GM23338 (cell line): ENCODE measurements around the gene CEP131. TPM values are rescaled to one million over a fixed set of nuclear protein-coding genes. Genes with fewer than 3 reads are reported as not detected.

Experiments
- ATAC-seq: fragments of 200-7000 bp; cut with Tn5 transposase; 3 replicates; pipeline ENCODE4 v1.9.1; 2020
- DNase-seq: peaks from one replicate; pipeline ENCODE4 v3.0.0-alpha.2; 2015; ENCODE audit warnings: low spot score
- H2AFZ ChIP-seq: fragments of 200-600 bp; sonication (generic); 2 replicates; pipeline ENCODE4 v1.8.0; 2016; ENCODE audit warnings: antibody characterized with exemption, mild to moderate bottlenecking, moderate library complexity
- H3F3A ChIP-seq: fragments of 200-600 bp; sonication (generic); replicated peaks from 2 replicates; pipeline ENCODE4 v1.8.0; 2017; ENCODE audit warnings: antibody characterized with exemption, mixed run types, low read depth
- H3K27ac ChIP-seq: fragments of 200-600 bp; sonication (generic); 2 replicates; pipeline ENCODE4 v1.6.1; 2016; ENCODE audit warnings: low read depth
- H3K27me3 ChIP-seq: fragments of 200-600 bp; sonication (generic); 2 replicates; pipeline ENCODE4 v1.8.0; 2016; ENCODE audit warnings: mild to moderate bottlenecking, mixed run types, moderate library complexity; ENCODE audit not compliant: insufficient read depth
- H3K36me3 ChIP-seq: fragments of 200-600 bp; sonication (generic); 2 replicates; pipeline ENCODE4 v1.8.0; 2016; ENCODE audit warnings: mild to moderate bottlenecking; ENCODE audit not compliant: insufficient read depth
- H3K4me1 ChIP-seq: fragments of 200-600 bp; sonication (generic); 2 replicates; pipeline ENCODE4 v1.8.0; 2016; ENCODE audit warnings: mild to moderate bottlenecking, moderate library complexity; ENCODE audit not compliant: insufficient read depth
- H3K4me2 ChIP-seq: fragments of 200-600 bp; sonication (generic); 2 replicates; pipeline ENCODE4 v1.7.1; 2017; ENCODE audit warnings: mixed run types
- H3K4me3 ChIP-seq: fragments of 200-600 bp; sonication (generic); 2 replicates; pipeline ENCODE4 v1.6.1; 2016; ENCODE audit warnings: mixed run types
- H3K79me2 ChIP-seq: fragments of 200-600 bp; sonication (generic); replicated peaks from 2 replicates; pipeline ENCODE4 v1.8.0; 2017; ENCODE audit warnings: mild to moderate bottlenecking; ENCODE audit not compliant: insufficient read depth
- H3K9me2 ChIP-seq: fragments of 200-600 bp; sonication (generic); 2 replicates; pipeline ENCODE4 v1.8.0; 2017; ENCODE audit not compliant: insufficient read depth
- H4K20me1 ChIP-seq: fragments of 200-600 bp; sonication (generic); replicated peaks from 2 replicates; pipeline ENCODE4 v1.8.0; 2017; ENCODE audit warnings: mild to moderate bottlenecking; ENCODE audit not compliant: insufficient read depth
- H3K27ac Mint-ChIP-seq: 2 replicates; pipeline ENCODE4 v1.8.0; 2020; ENCODE audit warnings: inconsistent platforms, mild to moderate bottlenecking, moderate library complexity, mixed read lengths
- H3K27me3 Mint-ChIP-seq: 3 replicates; pipeline ENCODE4 v1.8.0; 2022; ENCODE audit warnings: low read depth, mild to moderate bottlenecking, moderate library complexity, mixed read lengths, inconsistent platforms; ENCODE audit not compliant: insufficient read depth, poor library complexity
- H3K36me3 Mint-ChIP-seq: 3 replicates; pipeline ENCODE4 v1.8.0; 2021; ENCODE audit warnings: low read depth, mild to moderate bottlenecking, inconsistent platforms, moderate library complexity, mixed read lengths
- H3K4me1 Mint-ChIP-seq: 3 replicates; pipeline ENCODE4 v1.8.0; 2020; ENCODE audit warnings: mild to moderate bottlenecking, inconsistent platforms, mixed read lengths
- H3K4me3 Mint-ChIP-seq: 3 replicates; pipeline ENCODE4 v1.8.0; 2021; ENCODE audit warnings: moderate library complexity, mild to moderate bottlenecking, inconsistent platforms, mixed read lengths
- H3K9me3 Mint-ChIP-seq: 3 replicates; pipeline ENCODE4 v1.8.0; 2020; ENCODE audit warnings: moderate library complexity, mild to moderate bottlenecking, inconsistent platforms, mixed read lengths
- CREB1 ChIP-seq: fragments of 250-450 bp; sonication (Bioruptor Pico); IDR thresholded peaks from 2 replicates; pipeline ENCODE4 v1.5.0; 2020; ENCODE audit warnings: low read depth, mild to moderate bottlenecking, moderate library complexity
- EZH2 ChIP-seq: fragments of 200-600 bp; sonication (generic); IDR thresholded peaks from one replicate; pipeline ENCODE4 v1.8.0; 2017; ENCODE audit warnings: antibody characterized with exemption, mild to moderate bottlenecking, low read depth; ENCODE audit not compliant: unreplicated experiment
- EZH2phosphoT487 ChIP-seq: fragments of 200-600 bp; sonication (generic); IDR thresholded peaks from one replicate; pipeline ENCODE4 v1.8.1; 2018; ENCODE audit warnings: antibody characterized with exemption; ENCODE audit not compliant: unreplicated experiment
- JUNB ChIP-seq: IDR thresholded peaks from one replicate; pipeline ENCODE4 v1.6.1; 2016; ENCODE audit warnings: antibody characterized with exemption; ENCODE audit not compliant: unreplicated experiment
- NANOG ChIP-seq: IDR thresholded peaks from 2 replicates; pipeline ENCODE4 v1.6.1; 2016; ENCODE audit warnings: antibody characterized with exemption, borderline replicate concordance
- POLR2AphosphoS5 ChIP-seq: IDR thresholded peaks from 2 replicates; pipeline ENCODE4 v1.6.1; 2016; ENCODE audit warnings: antibody characterized with exemption, low read depth
- STAT1 ChIP-seq: IDR thresholded peaks from one replicate; pipeline ENCODE4 v1.6.1; 2016; ENCODE audit warnings: antibody characterized with exemption; ENCODE audit not compliant: unreplicated experiment
- ZNF114 ChIP-seq: fragments of 250-450 bp; sonication (Bioruptor Pico); IDR thresholded peaks from 2 replicates; pipeline ENCODE4 v1.5.0; 2020; ENCODE audit warnings: mild to moderate bottlenecking, moderate library complexity
- ZNF331 ChIP-seq: fragments of 250-450 bp; sonication (Bioruptor Pico); IDR thresholded peaks from 2 replicates; pipeline ENCODE4 v1.5.0; 2020; ENCODE audit warnings: low read depth, mild to moderate bottlenecking, moderate library complexity
- polyA plus RNA-seq: library from polyadenylated mRNA; unstranded; fragments of >200 nt; fragmentation: Nextera tagmentation; extraction: Ambion mirVana; gene quantifications from 2 replicates; pipeline ENCODE4 v1.2.1, GENCODE V29; 2016
- total RNA-seq: library from RNA; depleted of rRNA; stranded (reverse); fragments of >200 nt; shearing (Covaris generic); gene quantifications from 2 replicates; pipeline ENCODE4 v1.2.3, GENCODE V29; 2014
- TF ChIP-seq, protein P1 (sequence below): fragments of 250-450 bp; sonication (Bioruptor Pico); IDR thresholded peaks from 2 replicates; pipeline ENCODE4 v1.5.0; 2020; ENCODE audit warnings: mild to moderate bottlenecking, moderate library complexity
- TF ChIP-seq, protein P2 (sequence below): IDR thresholded peaks from 2 replicates; pipeline ENCODE4 v1.6.1; 2016; ENCODE audit warnings: antibody characterized with exemption
- TF ChIP-seq, protein P3 (sequence below), 2 experiments: fragments of 200-600 bp in 1 of 2; sonication (generic) in 1 of 2; conservative IDR thresholded peaks; 2 replicates each; pipeline versions ENCODE4 v1.5.1 to v1.6.1; 2016 to 2017; ENCODE audit warnings: antibody characterized with exemption in 2 of 2, low read depth in 2 of 2, mild to moderate bottlenecking in 2 of 2, moderate library complexity in 1 of 2

CEP131 gene
- total and polyA plus RNA-seq, 2 experiments from 2014 or later = 26.8 to 35.5 TPM

- H3K36me3 Mint-ChIP-seq = no peaks in the 10 kb centered on the region; the same call in 1 of the 3 replicates
- peaks cover 13% of the 10 kb centered on the region for H3K4me1 ChIP-seq
- H3K4me2 ChIP-seq = no peak overlapping the region
- H3K36me3 ChIP-seq = no peaks in the 10 kb centered on the region
- H3K27me3 ChIP-seq = 0 out of 2 replicates have a peak, but pooled peaks cover 1% of the 10 kb centered on the region
- peaks cover 44% of the 10 kb centered on the region for H3K79me2 ChIP-seq
- H3K4me1 Mint-ChIP-seq = peaks cover 14% of the 10 kb centered on the region
- H3K4me3 Mint-ChIP-seq = no peak overlapping the region
- peaks cover 4% of the 10 kb centered on the region for H3K27me3 Mint-ChIP-seq
- TF ChIP-seq NANOG (no peak), EZH2 (no peak), ZNF114 (CRISPR knock-in tag) (no peak), JUNB (no peak), STAT1 (no peak), EZH2phosphoT487 (no peak), POLR2AphosphoS5 (no peak), CREB1 (CRISPR knock-in tag) (no peak), ZNF331 (CRISPR knock-in tag) (no peak)
- TF ChIP-seq, protein P1, sequence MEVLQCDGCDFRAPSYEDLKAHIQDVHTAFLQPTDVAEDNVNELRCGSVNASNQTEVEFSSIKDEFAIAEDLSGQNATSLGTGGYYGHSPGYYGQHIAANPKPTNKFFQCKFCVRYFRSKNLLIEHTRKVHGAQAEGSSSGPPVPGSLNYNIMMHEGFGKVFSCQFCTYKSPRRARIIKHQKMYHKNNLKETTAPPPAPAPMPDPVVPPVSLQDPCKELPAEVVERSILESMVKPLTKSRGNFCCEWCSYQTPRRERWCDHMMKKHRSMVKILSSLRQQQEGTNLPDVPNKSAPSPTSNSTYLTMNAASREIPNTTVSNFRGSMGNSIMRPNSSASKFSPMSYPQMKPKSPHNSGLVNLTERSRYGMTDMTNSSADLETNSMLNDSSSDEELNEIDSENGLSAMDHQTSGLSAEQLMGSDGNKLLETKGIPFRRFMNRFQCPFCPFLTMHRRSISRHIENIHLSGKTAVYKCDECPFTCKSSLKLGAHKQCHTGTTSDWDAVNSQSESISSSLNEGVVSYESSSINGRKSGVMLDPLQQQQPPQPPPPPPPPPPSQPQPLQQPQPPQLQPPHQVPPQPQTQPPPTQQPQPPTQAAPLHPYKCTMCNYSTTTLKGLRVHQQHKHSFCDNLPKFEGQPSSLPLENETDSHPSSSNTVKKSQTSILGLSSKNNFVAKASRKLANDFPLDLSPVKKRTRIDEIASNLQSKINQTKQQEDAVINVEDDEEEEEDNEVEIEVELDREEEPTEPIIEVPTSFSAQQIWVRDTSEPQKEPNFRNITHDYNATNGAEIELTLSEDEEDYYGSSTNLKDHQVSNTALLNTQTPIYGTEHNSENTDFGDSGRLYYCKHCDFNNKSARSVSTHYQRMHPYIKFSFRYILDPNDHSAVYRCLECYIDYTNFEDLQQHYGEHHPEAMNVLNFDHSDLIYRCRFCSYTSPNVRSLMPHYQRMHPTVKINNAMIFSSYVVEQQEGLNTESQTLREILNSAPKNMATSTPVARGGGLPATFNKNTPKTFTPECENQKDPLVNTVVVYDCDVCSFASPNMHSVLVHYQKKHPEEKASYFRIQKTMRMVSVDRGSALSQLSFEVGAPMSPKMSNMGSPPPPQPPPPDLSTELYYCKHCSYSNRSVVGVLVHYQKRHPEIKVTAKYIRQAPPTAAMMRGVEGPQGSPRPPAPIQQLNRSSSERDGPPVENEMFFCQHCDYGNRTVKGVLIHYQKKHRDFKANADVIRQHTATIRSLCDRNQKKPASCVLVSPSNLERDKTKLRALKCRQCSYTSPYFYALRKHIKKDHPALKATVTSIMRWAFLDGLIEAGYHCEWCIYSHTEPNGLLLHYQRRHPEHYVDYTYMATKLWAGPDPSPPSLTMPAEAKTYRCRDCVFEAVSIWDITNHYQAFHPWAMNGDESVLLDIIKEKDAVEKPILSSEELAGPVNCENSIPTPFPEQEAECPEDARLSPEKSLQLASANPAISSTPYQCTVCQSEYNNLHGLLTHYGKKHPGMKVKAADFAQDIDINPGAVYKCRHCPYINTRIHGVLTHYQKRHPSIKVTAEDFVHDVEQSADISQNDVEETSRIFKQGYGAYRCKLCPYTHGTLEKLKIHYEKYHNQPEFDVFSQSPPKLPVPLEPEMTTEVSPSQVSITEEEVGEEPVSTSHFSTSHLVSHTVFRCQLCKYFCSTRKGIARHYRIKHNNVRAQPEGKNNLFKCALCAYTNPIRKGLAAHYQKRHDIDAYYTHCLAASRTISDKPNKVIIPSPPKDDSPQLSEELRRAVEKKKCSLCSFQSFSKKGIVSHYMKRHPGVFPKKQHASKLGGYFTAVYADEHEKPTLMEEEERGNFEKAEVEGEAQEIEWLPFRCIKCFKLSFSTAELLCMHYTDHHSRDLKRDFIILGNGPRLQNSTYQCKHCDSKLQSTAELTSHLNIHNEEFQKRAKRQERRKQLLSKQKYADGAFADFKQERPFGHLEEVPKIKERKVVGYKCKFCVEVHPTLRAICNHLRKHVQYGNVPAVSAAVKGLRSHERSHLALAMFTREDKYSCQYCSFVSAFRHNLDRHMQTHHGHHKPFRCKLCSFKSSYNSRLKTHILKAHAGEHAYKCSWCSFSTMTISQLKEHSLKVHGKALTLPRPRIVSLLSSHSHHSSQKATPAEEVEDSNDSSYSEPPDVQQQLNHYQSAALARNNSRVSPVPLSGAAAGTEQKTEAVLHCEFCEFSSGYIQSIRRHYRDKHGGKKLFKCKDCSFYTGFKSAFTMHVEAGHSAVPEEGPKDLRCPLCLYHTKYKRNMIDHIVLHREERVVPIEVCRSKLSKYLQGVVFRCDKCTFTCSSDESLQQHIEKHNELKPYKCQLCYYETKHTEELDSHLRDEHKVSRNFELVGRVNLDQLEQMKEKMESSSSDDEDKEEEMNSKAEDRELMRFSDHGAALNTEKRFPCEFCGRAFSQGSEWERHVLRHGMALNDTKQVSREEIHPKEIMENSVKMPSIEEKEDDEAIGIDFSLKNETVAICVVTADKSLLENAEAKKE (CRISPR knock-in tag) = no peak
- TF ChIP-seq, protein P2, sequence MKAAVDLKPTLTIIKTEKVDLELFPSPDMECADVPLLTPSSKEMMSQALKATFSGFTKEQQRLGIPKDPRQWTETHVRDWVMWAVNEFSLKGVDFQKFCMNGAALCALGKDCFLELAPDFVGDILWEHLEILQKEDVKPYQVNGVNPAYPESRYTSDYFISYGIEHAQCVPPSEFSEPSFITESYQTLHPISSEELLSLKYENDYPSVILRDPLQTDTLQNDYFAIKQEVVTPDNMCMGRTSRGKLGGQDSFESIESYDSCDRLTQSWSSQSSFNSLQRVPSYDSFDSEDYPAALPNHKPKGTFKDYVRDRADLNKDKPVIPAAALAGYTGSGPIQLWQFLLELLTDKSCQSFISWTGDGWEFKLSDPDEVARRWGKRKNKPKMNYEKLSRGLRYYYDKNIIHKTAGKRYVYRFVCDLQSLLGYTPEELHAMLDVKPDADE = no peak
- TF ChIP-seq, protein P3, sequence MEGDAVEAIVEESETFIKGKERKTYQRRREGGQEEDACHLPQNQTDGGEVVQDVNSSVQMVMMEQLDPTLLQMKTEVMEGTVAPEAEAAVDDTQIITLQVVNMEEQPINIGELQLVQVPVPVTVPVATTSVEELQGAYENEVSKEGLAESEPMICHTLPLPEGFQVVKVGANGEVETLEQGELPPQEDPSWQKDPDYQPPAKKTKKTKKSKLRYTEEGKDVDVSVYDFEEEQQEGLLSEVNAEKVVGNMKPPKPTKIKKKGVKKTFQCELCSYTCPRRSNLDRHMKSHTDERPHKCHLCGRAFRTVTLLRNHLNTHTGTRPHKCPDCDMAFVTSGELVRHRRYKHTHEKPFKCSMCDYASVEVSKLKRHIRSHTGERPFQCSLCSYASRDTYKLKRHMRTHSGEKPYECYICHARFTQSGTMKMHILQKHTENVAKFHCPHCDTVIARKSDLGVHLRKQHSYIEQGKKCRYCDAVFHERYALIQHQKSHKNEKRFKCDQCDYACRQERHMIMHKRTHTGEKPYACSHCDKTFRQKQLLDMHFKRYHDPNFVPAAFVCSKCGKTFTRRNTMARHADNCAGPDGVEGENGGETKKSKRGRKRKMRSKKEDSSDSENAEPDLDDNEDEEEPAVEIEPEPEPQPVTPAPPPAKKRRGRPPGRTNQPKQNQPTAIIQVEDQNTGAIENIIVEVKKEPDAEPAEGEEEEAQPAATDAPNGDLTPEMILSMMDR (conservative IDR thresholded peaks at IDR 0.05; ENCODE audit: low read depth in 2 of 2) = no peak
- DNase-seq (no peak), ATAC-seq (no peak)
- no peak overlapping the region for H2AFZ ChIP-seq
- H3K27ac Mint-ChIP-seq = no peak overlapping the region
- no peaks in the 10 kb centered on the region for H3K9me2 ChIP-seq
- no peaks in the 10 kb centered on the region for H3K9me3 Mint-ChIP-seq
- H3F3A ChIP-seq = no peaks in the 10 kb centered on the region
- peaks cover 6% of the 10 kb centered on the region for H4K20me1 ChIP-seq
- H3K27ac ChIP-seq = no peak overlapping the region
- no peak overlapping the region for H3K4me3 ChIP-seq
Measured at GRCh38 chr17:81218991-81219390, 3.8 kb downstream of the CEP131 start.
